SH-SY5Y (cell line): ENCODE measurements around the gene FOLR3.

ENCODE experiments used
- GATA2 ChIP-seq: IDR thresholded peaks from 2 replicates; pipeline ENCODE4 v1.6.1; 2011; ENCODE audit warnings: mild to moderate bottlenecking, low read depth, low read length
- GATA3 ChIP-seq: IDR thresholded peaks from 2 replicates; pipeline ENCODE4 v1.6.1; 2011; ENCODE audit warnings: low read depth, mild to moderate bottlenecking, low read length, moderate library complexity

- TF ChIP-seq GATA2 (no peak), GATA3 (no peak)
These were observed 21.6 kb downstream of the FOLR3 start for GRCh38 chr11:72157131-72157530.
